SKM-1 treated with dmso at 0.1 percent for 144 hours (cell line): ENCODE results near the gene GEMIN2.
"Not testable (repeated sequence)": the region's sequence is repeated elsewhere in the genome, so short reads cannot be mapped to it uniquely, and the experiment has no call there.

ENCODE experiments used
- DNase-seq: peaks from one replicate; lab custom pipeline; 2025; ENCODE audit not compliant: unreplicated experiment; lab: John Stamatoyannopoulos, UW

GEMIN2 gene

DNA sequence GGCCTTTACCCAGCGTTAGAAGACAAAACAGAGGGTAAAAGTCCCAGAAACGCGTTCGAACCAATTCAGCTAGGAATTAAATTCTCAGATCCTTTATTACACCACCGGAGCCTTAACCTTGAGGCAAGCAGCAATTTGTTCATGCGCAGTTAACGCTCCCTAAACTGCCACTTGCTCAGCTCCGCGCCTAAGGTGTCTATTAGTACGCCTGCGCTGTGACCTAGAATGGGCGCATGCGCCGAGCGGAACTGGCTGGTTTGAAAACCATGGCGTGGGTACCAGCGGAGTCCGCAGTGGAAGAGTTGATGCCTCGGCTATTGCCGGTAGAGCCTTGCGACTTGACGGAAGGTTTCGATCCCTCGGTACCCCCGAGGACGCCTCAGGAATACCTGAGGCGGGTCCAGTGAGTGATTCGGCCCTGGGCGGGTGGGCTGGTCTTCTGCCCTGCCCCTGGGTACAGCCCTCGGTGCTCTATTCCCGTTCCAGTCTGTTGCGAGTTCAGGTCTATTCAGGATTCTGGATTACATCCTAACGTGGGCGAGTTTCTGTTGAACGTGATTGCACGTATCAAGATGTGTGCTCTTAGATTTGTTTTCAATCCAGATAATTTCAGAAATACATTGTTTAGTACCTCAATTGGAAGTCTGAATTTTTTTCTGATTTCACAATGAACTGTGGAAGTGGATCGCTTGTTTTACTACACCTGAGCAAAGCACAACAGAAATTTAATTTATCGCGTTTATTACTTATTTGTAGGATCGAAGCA lies at the start of gene GEMIN2:
Gene GEMIN2, plus strand, starts transcription at position 251 of the 766 bp plus-strand sequence. Its CDS starts 16 bp downstream, at position 267.
- peak; percentile 68 for DNase-seq

- not testable (repeated sequence) for DNase-seq
These were observed 44.8 kb upstream of the GEMIN2 start for GRCh38 chr14:39069169-39069805.

GRCh38 chr14:39069923-39070322 lies 44.2 kb upstream of the GEMIN2 start:
- no peak for DNase-seq

GRCh38 chr14:39071096-39071495 lies 43.0 kb upstream of the GEMIN2 start:
- DNase-seq, result no peak

- DNase-seq, result no peak
These were observed 33.2 kb upstream of the GEMIN2 start for GRCh38 chr14:39080886-39081285.

DNA sequence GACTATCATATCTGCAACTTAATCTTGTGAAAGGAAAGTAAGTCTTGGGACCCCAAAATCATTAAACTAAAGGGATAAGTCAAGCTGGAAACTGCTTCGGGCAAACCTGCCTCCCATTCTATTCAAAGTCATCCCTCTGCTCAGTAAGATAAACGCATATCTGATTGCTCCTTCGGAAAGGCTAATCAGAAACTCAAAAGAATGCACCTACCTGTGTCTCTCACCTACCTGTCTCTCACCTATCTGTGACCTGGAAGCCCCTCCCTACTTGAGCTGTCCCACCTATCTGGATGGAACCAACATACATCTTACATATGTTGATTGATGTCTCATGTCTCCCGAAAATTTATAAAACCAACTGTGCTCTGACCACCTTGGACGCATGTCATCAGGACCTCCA lies 31.0 kb upstream of the GEMIN2 start:
- no peak for DNase-seq

DNA sequence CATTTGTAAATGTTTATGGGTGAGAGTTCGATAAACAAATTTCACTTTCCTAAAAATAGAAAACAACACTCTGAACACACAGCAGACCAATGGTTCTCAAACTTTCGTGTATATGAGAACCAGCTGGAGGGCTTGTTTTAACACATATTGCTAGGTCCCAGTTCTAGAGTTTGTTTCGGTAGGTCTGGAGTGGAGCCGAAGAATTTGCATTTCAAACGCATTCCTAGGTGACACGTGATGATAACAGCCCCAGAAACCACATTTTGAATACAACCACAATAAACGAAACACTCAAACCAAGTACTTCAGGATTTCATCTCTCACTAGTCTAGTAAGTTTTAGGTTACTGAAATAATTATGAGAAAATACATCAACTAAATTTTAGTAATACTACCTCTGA lies 28.2 kb upstream of the GEMIN2 start:
- DNase-seq, result no peak

DNA sequence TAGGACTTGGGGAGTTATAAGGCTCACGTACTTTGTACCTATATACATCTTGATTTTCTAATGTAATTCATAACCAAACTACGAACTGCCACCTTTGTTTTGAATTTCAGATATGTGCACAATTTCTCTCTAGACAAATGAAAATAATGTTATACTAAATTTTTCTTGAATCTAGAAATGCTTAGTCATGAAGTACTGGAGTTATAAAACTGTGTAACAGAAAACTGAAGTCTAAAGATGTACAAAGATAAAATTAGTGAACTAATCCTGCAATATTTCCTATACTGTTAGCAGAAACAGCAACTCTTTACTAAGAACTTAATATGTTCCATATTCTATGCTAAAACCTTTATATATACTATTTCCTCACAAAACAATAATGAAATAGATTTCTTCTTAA lies 26.6 kb upstream of the GEMIN2 start:
- DNase-seq, result no peak

- DNase-seq, result no peak
These were observed 23.5 kb upstream of the GEMIN2 start for GRCh38 chr14:39090548-39091111.

GRCh38 chr14:39091716-39092115 lies 22.4 kb upstream of the GEMIN2 start:
- DNase-seq, result no peak

- no peak for DNase-seq
These were observed 19.6 kb upstream of the GEMIN2 start for GRCh38 chr14:39094515-39094914.

DNA sequence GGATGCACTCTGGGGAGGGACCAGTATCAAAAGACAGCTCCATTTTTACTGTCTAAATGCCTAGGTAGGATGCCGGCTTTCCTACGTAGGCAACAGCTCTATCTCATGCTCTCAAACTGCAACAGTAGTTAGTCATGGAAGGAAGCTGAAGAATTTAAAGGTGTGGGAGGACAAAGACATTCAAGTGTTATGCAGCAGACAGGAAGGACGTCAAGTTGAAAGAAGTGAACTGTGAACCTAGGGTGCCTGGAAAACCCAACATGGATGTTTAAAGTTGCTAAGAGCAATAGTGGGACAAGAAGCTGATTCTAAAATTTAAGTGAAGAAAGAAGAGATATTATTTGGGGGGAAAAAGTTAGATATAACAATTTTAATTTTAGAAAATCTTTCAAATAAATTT lies 17.0 kb upstream of the GEMIN2 start:
- DNase-seq, result no peak

GRCh38 chr14:39099215-39099614 lies 14.9 kb upstream of the GEMIN2 start:
- not testable (repeated sequence) for DNase-seq

GRCh38 chr14:39099748-39100147 lies 14.4 kb upstream of the GEMIN2 start:
- DNase-seq, result no peak

DNA sequence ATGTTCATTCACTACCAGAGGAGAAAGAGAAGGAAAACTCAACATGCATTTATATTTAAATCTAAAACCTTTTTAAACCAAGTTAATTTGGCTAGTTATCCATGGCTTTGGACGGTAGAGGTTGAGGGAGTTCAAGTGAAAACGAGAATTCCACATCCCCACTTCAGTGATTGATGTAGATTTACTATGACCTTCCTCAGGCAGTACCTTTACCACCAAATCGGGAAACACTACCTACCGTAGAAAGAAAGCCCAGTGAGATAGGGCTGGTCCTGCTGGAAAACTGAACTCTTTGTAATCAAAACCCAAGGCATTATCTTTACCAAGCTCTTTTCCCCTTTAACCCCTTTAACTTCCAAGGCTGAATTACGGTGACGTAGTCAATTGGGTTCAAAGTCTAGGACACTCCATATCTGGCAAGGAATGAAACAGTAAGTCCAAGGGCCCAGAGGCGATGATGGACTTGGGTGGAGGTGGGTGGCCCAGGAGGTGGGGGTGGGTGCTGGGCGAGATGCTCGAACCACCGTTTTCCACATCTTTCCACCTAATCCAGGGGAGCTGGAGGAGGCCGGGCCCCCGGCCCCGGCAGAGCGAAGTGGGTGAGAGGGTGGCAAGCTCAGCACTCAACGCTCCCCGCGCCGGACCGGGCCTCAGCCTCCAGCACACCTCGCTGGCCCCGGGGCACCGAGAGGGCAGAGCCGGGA lies 11.7 kb upstream of the GEMIN2 start:
- DNase-seq, result no peak

DNA sequence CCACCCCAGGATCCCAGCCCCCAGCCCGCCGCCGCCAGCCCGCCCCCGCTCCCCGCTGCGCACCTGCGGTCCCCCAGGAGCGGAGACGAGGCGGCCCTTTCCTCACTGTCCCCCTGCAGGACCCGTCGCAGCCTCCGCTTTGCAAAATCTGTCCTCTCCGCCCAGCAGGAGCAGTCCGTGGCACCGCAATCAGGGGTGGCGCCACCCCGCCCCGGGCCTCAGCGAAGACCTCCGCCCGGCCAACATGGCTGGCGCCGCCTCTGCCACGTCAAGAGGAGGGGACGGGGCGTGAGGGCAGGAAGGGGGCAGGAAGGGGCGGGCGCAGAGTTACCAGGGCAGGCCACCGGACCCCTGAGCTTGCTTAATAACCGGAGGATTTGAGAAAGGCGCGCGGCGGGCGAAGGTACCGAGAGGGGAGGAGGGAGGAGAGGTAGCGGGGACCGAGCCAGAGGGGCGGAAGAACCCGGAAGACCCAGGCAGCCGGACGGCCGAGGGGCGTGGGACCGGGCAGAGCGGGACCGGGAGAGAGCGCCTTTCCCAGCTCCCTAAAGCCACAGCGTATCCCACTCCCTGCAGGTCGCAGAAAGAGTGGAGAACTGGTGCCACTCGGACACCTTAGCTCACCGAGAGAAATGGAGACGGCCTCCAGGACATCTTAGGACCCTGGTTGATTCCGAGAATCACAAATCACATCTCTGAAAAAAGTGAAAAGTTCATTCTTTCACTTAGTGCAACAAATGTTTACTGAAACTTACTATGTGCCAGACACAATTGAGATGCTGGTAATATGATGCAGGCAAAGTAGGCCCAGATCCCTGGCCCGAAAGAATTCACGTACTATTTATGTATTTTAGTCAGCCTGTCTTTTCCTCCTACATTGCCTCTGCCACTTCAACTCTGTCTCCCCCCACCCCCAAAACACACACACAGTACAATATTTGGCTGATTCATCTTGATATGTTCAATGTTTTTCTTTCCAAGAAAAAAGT lies 10.9 kb upstream of the GEMIN2 start, which contains the start of gene SEC23A:
Gene SEC23A, minus strand, starts transcription at position 267 of the 989 bp plus-strand sequence. CDS start 7,117 bp downstream, outside the sequence.
- DNase-seq, result peak; percentile 41

- DNase-seq, result not testable (repeated sequence)
These were observed 9.9 kb upstream of the GEMIN2 start for GRCh38 chr14:39104078-39104801.

DNA sequence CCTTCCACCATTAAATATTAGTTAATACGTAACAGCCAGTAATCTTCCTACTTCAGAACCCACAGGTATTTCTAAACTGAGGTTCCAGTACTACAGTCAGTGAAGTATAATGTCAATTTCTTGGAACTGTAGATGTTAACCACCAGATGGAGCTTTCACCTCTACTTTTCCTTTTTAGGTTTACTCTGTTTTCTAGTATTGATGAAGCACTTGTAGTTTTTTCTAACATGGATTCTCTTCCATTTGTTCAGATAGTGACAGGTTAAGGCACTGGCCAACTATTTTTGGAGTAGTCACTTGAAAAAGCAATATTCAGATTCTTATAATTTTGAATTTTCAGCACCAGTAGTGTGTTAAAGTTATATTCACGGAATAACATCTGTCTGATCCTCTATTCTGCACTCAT lies 6.5 kb upstream of the GEMIN2 start:
- DNase-seq, result no peak

DNA sequence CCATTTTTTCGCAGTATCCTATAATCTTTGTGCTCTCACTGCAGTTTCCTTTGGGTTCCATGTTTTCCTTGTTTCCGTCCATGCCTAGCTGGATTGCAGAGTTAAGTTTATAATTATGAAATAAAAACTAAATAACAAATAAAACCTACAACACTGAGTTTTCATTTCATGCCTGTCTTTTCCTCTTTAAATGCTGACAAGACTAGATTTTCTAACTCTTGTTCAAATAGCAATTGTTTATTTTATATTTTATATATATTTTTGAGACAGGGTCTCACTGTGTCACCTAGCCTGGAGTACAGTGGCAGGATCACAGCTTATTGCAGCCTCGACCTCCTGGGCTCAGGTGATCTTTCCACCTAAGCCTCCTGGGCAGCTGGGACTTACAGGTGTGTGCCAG lies 5.3 kb upstream of the GEMIN2 start:
- no peak for DNase-seq
